ENCODE measurements around the gene PRKCA.

DNA sequence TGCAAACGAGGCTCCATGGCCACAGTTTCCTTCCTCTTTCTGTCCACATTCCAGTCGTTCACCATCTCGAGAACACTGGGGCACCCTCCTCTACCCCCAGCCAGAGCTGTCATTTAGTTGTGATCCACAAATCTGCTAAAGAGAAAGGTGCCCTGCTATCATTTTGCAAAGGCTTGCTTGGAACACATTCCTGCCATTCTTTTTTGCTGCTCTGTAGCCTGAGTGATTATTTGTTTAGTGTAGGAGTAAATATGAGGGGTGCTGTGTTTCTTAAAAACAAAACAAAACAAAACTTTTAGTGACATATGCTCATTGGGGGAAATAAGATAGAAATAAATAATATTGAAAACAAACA, 166.7 kb downstream of the PRKCA start:
- TF ChIP-seq, protein P1, sequence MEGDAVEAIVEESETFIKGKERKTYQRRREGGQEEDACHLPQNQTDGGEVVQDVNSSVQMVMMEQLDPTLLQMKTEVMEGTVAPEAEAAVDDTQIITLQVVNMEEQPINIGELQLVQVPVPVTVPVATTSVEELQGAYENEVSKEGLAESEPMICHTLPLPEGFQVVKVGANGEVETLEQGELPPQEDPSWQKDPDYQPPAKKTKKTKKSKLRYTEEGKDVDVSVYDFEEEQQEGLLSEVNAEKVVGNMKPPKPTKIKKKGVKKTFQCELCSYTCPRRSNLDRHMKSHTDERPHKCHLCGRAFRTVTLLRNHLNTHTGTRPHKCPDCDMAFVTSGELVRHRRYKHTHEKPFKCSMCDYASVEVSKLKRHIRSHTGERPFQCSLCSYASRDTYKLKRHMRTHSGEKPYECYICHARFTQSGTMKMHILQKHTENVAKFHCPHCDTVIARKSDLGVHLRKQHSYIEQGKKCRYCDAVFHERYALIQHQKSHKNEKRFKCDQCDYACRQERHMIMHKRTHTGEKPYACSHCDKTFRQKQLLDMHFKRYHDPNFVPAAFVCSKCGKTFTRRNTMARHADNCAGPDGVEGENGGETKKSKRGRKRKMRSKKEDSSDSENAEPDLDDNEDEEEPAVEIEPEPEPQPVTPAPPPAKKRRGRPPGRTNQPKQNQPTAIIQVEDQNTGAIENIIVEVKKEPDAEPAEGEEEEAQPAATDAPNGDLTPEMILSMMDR (IDR thresholded peaks at IDR 0.05), result no peak
- no peak for TF ChIP-seq POLR2A (IDR thresholded peaks at IDR 0.05)
- no peak for TF ChIP-seq POLR2AphosphoS5 (IDR thresholded peaks at IDR 0.05)
